Umbilical cord (tissue), 2 donors: ENCODE data around the gene PDE9A. TPM values are rescaled to one million over a fixed set of nuclear protein-coding genes. Genes with fewer than 3 reads are reported as not detected.

Experiments
- DNase-seq: peaks from one replicate; pipeline ENCODE4 v3.0.0-alpha.2; 2015; ENCODE audit warnings: low spot score
- total RNA-seq: library from RNA; depleted of rRNA; stranded (reverse); fragments of >200 nt; gene quantifications from one replicate; pipeline ENCODE4 v1.2.3, GENCODE V29; 2014; ENCODE audit warnings: low replicate concordance; ENCODE audit not compliant: insufficient read depth

Gene PDE9A
- total RNA-seq, 1 donor from 2014 or later, result 2.9 TPM

GRCh38 chr21:42755031-42755665 lies 101.7 kb downstream of the PDE9A start:
- no peak for DNase-seq

GRCh38 chr21:42755766-42756579 lies 102.6 kb downstream of the PDE9A start:
- no peak for DNase-seq

GRCh38 chr21:42756580-42757250 lies 103.3 kb downstream of the PDE9A start:
- no peak for DNase-seq

GRCh38 chr21:42757422-42757821 lies 104.0 kb downstream of the PDE9A start:
- DNase-seq, result no peak

GRCh38 chr21:42757826-42758655 lies 104.6 kb downstream of the PDE9A start:
- no peak for DNase-seq

GRCh38 chr21:42758721-42759593 lies 105.5 kb downstream of the PDE9A start:
- no peak for DNase-seq

GRCh38 chr21:42759594-42759927 lies 106.1 kb downstream of the PDE9A start:
- DNase-seq, result no peak

- DNase-seq, result no peak
Measured at GRCh38 chr21:42760361-42760950, 107.0 kb downstream of the PDE9A start.

GRCh38 chr21:42760951-42761751 lies 107.7 kb downstream of the PDE9A start:
- no peak for DNase-seq

GRCh38 chr21:42761776-42762335 lies 108.4 kb downstream of the PDE9A start:
- no peak for DNase-seq

- DNase-seq, result no peak
Measured at GRCh38 chr21:42763581-42764442, 110.4 kb downstream of the PDE9A start.

GRCh38 chr21:42764443-42764760 lies 111.0 kb downstream of the PDE9A start:
- no peak for DNase-seq

- DNase-seq, result no peak
Measured at GRCh38 chr21:42764883-42765282, 111.5 kb downstream of the PDE9A start.

GRCh38 chr21:42765656-42766055 lies 112.2 kb downstream of the PDE9A start:
- no peak for DNase-seq

GRCh38 chr21:42766739-42767560 lies 113.5 kb downstream of the PDE9A start:
- DNase-seq, result no peak

GRCh38 chr21:42767561-42767835 lies 114.1 kb downstream of the PDE9A start:
- no peak for DNase-seq

GRCh38 chr21:42768324-42769121 lies 115.1 kb downstream of the PDE9A start:
- DNase-seq, result no peak
